ENCODE measurements around the gene TRAK1.
"Not testable (repeated sequence)": the region's sequence is repeated elsewhere in the genome, so short reads cannot be mapped to it uniquely, and the experiment has no call there.

The TRAK1 gene

GRCh38 chr3:42090973-42091731 is at the start of gene TRAK1:
Gene TRAK1 (plus strand): TSS chr3:42091357. CDS start chr3:42091470, 113 bp downstream.
- no peak for DNase-seq

- DNase-seq, result no peak
These were observed 48.4 kb upstream of the TRAK1 start for GRCh38 chr3:42042747-42043098.

- DNase-seq, result no peak
These were observed 47.9 kb upstream of the TRAK1 start for GRCh38 chr3:42043099-42043813.

- no peak for DNase-seq
These were observed 45.4 kb upstream of the TRAK1 start for GRCh38 chr3:42045708-42046243.

- DNase-seq, result not testable (repeated sequence)
These were observed 42.6 kb upstream of the TRAK1 start for GRCh38 chr3:42048526-42048925.

GRCh38 chr3:42050126-42050525 is 41.0 kb upstream of the TRAK1 start:
- no peak for DNase-seq

- no peak for DNase-seq
These were observed 39.6 kb upstream of the TRAK1 start for GRCh38 chr3:42051384-42052131.

- no peak for DNase-seq
These were observed 39.0 kb upstream of the TRAK1 start for GRCh38 chr3:42052132-42052483.

GRCh38 chr3:42052484-42053351 is 38.4 kb upstream of the TRAK1 start:
- no peak for DNase-seq

- DNase-seq, result no peak
These were observed 37.7 kb upstream of the TRAK1 start for GRCh38 chr3:42053476-42053875.

GRCh38 chr3:42055291-42055690 is 35.9 kb upstream of the TRAK1 start:
- DNase-seq, result no peak

GRCh38 chr3:42056840-42057239 is 34.3 kb upstream of the TRAK1 start:
- no peak for DNase-seq

- peak; percentile 16 for DNase-seq
These were observed 33.5 kb upstream of the TRAK1 start for GRCh38 chr3:42057561-42058211.

GRCh38 chr3:42061025-42061712 is 30.0 kb upstream of the TRAK1 start:
- DNase-seq, result no peak

GRCh38 chr3:42061713-42062380 is 29.3 kb upstream of the TRAK1 start:
- no peak for DNase-seq

- DNase-seq, result no peak
These were observed 28.7 kb upstream of the TRAK1 start for GRCh38 chr3:42062464-42062863.

- DNase-seq, result no peak
These were observed 27.3 kb upstream of the TRAK1 start for GRCh38 chr3:42063888-42064287.

- DNase-seq, result no peak
These were observed 24.5 kb upstream of the TRAK1 start for GRCh38 chr3:42066516-42067181.

GRCh38 chr3:42067326-42067725 is 23.8 kb upstream of the TRAK1 start:
- DNase-seq, result no peak
